GM10266 (cell line): ENCODE results near the gene TTBK1.

Experiments
- DNase-seq: peaks from one replicate; pipeline ENCODE4 v3.0.0; 2012; ENCODE audit errors: extremely low spot score
- CTCF ChIP-seq: IDR thresholded peaks from 2 replicates; pipeline ENCODE4 v1.5.1; 2012; ENCODE audit warnings: mild to moderate bottlenecking, low read depth; ENCODE audit not compliant: control insufficient read depth, insufficient read depth; ENCODE audit errors: missing control alignments

The TTBK1 gene

GRCh38 chr6:43280234-43280633 is 37.0 kb downstream of the TTBK1 start:
- TF ChIP-seq CTCF: no peak

GRCh38 chr6:43282060-43282459 is 38.8 kb downstream of the TTBK1 start:
- no peak for DNase-seq
- TF ChIP-seq CTCF: no peak

More at GRCh38 chr6:43280234-43280633, 37.0 kb downstream of the TTBK1 start:
- no peak for DNase-seq

GRCh38 chr6:43282636-43283513 is 39.6 kb downstream of the TTBK1 start:
- no peak for TF ChIP-seq CTCF
- no peak for DNase-seq

- TF ChIP-seq CTCF: no peak
- DNase-seq: no peak
Measured at GRCh38 chr6:43283514-43283901, 40.2 kb downstream of the TTBK1 start.

- no peak for TF ChIP-seq CTCF
- no peak for DNase-seq
Measured at GRCh38 chr6:43283905-43284304, 40.6 kb downstream of the TTBK1 start.

GRCh38 chr6:43284991-43285781 is 41.9 kb downstream of the TTBK1 start:
- DNase-seq: no peak
- no peak for TF ChIP-seq CTCF

- no peak for DNase-seq
- no peak for TF ChIP-seq CTCF
Measured at GRCh38 chr6:43285832-43286231, 42.6 kb downstream of the TTBK1 start.
